Measurements from ENCODE around the gene IL24.

IL24 gene

GRCh38 chr1:206867239-206867638 is 30.0 kb upstream of the IL24 start:
- H3K27me3 Mint-ChIP-seq = no peaks in the 10 kb centered on the region
- H3K4me3 Mint-ChIP-seq = no peak overlapping the region
- no peaks in the 10 kb centered on the region for H3K9me3 Mint-ChIP-seq
- no peak for DNase-seq
- peaks cover 1% of the 10 kb centered on the region for H3K36me3 Mint-ChIP-seq (ENCODE audit: low read depth)
- H3K27ac Mint-ChIP-seq = no peak overlapping the region
- no peak for ATAC-seq
- peaks cover 17% of the 10 kb centered on the region for H3K4me1 Mint-ChIP-seq

- ATAC-seq (no peak), DNase-seq (no peak)
- Mint-ChIP-seq H3K27me3 (no peaks in the 10 kb centered on the region), H3K9me3 (no peaks in the 10 kb centered on the region), H3K4me3 (no peak overlapping the region), H3K27ac (no peak overlapping the region), H3K4me1 (peaks cover 17% of the 10 kb centered on the region), H3K36me3 (ENCODE audit: low read depth) (peaks cover 1% of the 10 kb centered on the region)
These were observed 29.5 kb upstream of the IL24 start for GRCh38 chr1:206867716-206868115.

- DNase-seq (no peak), ATAC-seq (no peak)
- Mint-ChIP-seq H3K27me3 (no peaks in the 10 kb centered on the region), H3K9me3 (no peaks in the 10 kb centered on the region), H3K4me1 (peaks cover 17% of the 10 kb centered on the region), H3K4me3 (no peak overlapping the region), H3K36me3 (ENCODE audit: low read depth) (peaks cover 1% of the 10 kb centered on the region), H3K27ac (no peak overlapping the region)
These were observed 29.0 kb upstream of the IL24 start for GRCh38 chr1:206868264-206868663.

GRCh38 chr1:206872139-206872538 is 25.1 kb upstream of the IL24 start:
- Mint-ChIP-seq H3K9me3 (peaks cover 16% of the 10 kb centered on the region), H3K27me3 (no peaks in the 10 kb centered on the region), H3K27ac (no peak overlapping the region), H3K36me3 (ENCODE audit: low read depth) (peaks cover 6% of the 10 kb centered on the region), H3K4me3 (no peak overlapping the region), H3K4me1 (no peaks in the 10 kb centered on the region)
- no peak for ATAC-seq
- DNase-seq = no peak

DNA sequence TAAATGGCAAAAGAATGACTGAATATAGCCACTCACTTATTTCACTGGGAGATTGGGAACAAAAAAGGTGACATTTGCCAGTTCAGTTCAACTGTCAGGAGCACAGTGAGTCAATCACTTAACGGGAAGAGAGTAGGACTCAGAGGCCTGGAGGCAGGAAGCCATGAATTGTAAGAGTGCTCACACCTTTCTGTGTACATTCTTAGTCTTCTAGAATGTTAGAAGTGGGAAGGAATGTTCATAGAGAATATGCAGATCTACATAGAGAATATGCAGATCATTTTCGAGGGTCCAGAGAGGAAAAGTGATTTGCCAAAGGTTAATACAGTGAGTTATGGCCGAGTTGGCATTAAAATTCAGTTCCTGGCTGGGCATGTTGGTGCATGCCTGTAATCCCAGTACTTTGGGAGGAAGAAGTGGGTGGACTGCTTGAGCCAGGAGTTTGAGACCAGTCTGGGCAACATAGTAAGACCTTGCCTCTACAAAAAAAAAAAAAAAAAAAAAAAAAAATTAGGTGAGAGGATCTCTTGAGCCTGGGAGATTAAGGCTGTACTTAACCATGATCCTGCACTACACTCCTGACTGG is 23.5 kb upstream of the IL24 start:
- Mint-ChIP-seq H3K4me3 (no peak overlapping the region), H3K27ac (no peak overlapping the region), H3K36me3 (ENCODE audit: low read depth) (peaks cover 14% of the 10 kb centered on the region), H3K9me3 (peaks cover 28% of the 10 kb centered on the region), H3K4me1 (no peaks in the 10 kb centered on the region), H3K27me3 (no peaks in the 10 kb centered on the region)
- ATAC-seq (no peak), DNase-seq (no peak)

GRCh38 chr1:206875752-206876377 is 21.4 kb upstream of the IL24 start:
- ATAC-seq (no peak), DNase-seq (no peak)
- Mint-ChIP-seq H3K4me3 (no peak overlapping the region), H3K27ac (no peak overlapping the region), H3K36me3 (ENCODE audit: low read depth) (peaks cover 12% of the 10 kb centered on the region), H3K27me3 (no peaks in the 10 kb centered on the region), H3K9me3 (peaks cover 33% of the 10 kb centered on the region), H3K4me1 (peaks cover 4% of the 10 kb centered on the region)

GRCh38 chr1:206878456-206878855 is 18.8 kb upstream of the IL24 start:
- Mint-ChIP-seq H3K27ac (no peak overlapping the region), H3K9me3 (peaks cover 33% of the 10 kb centered on the region)

DNA sequence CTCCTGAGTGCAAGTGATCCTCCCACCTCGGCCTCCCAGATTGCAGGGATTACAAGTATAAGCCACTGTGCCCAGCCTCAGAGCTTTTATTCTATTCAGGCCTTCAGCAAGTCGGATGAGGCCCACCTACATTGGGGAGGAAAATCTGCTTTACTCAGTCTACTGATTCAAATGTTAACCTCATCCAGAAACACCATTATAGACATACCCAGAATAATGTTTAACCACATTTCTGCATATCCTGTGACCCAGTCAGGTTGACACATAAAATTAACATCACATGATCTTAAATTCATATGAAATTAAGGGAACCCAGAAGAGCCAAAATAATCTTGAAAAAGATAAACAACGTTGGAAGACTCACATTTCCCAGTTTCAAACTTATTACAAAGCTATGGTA is 16.9 kb upstream of the IL24 start:
- Mint-ChIP-seq H3K4me3 (no peak overlapping the region), H3K9me3 (peaks cover 29% of the 10 kb centered on the region), H3K4me1 (peaks cover 4% of the 10 kb centered on the region), H3K27me3 (peaks cover 3% of the 10 kb centered on the region), H3K27ac (no peak overlapping the region), H3K36me3 (ENCODE audit: low read depth) (peaks cover 10% of the 10 kb centered on the region)
- ATAC-seq (peak; percentile 61), DNase-seq (no peak)

More at GRCh38 chr1:206878456-206878855, 18.8 kb upstream of the IL24 start:
- Mint-ChIP-seq H3K36me3 (ENCODE audit: low read depth) (peaks cover 12% of the 10 kb centered on the region), H3K4me1 (peaks cover 4% of the 10 kb centered on the region), H3K27me3 (no peaks in the 10 kb centered on the region), H3K4me3 (no peak overlapping the region)
- ATAC-seq (no peak), DNase-seq (no peak)

DNA sequence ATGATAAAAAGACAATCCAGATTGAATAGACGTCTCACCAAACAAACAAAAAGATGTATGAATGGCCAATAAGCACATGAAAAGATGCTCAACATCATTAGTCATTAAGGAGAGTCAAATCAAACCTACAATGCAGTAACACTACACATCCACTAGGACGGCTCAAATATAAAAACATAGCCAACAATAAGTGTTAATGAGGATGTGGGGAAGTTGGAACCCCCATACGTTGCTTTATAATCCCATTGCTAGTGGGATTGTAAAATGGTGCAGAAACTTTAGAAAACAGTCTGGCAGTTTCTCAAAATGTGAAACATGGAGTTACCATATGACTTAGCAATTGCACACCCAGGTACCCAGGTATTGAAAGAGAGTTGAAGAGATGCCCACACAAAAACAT is 14.7 kb upstream of the IL24 start:
- H3K27ac Mint-ChIP-seq = no peak overlapping the region
- ATAC-seq (no peak), DNase-seq (no peak)
- no peak overlapping the region for H3K4me3 Mint-ChIP-seq
- peaks cover 6% of the 10 kb centered on the region for H3K36me3 Mint-ChIP-seq (ENCODE audit: low read depth)
- H3K9me3 Mint-ChIP-seq = peaks cover 14% of the 10 kb centered on the region
- peaks cover 3% of the 10 kb centered on the region for H3K27me3 Mint-ChIP-seq
- peaks cover 4% of the 10 kb centered on the region for H3K4me1 Mint-ChIP-seq

- Mint-ChIP-seq H3K9me3 (peaks cover 11% of the 10 kb centered on the region), H3K27me3 (peaks cover 3% of the 10 kb centered on the region), H3K27ac (no peak overlapping the region), H3K4me1 (peaks cover 4% of the 10 kb centered on the region), H3K4me3 (no peak overlapping the region), H3K36me3 (ENCODE audit: low read depth) (peaks cover 3% of the 10 kb centered on the region)
- no peak for DNase-seq
- no peak for ATAC-seq
These were observed 14.1 kb upstream of the IL24 start for GRCh38 chr1:206883160-206883559.

- ATAC-seq = no peak
- peaks cover 4% of the 10 kb centered on the region for H3K4me1 Mint-ChIP-seq
These were observed 13.4 kb upstream of the IL24 start for GRCh38 chr1:206883876-206884275.

DNA sequence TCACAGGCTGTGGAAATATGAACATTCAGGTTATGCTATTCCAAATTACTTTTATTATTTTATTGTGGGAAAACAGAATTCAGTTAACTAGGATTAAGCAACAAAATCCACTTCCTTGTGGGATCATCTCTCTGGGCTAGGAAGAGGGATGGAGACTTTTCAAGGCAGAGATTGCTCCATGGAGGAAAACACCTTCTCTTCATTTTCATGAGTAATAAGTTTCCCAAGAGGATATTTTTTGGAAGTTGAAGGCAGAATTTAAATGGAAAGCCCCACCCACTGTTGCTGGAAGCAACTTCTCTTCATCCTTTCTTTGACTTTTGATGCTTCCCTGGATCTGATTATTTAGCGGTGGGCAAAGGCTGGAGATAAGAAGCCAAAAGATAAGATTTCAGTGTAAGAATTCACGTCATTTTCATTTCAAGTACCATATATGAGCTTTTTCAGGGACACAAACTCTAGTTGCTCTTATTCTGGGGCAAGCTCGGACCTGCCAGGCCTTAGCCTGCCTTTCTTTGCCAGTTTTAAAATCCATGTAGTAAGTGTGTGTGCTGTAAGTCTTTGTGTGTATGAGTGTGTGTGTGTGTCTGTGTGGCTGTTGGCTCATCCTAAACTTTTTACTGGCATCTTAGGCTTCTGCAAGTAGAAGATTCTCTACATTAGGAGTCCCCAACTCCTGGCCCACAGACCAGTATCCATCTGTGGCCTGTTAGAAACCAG is 11.7 kb upstream of the IL24 start:
- Mint-ChIP-seq H3K4me3 (no peak overlapping the region), H3K27ac (no peak overlapping the region)

More at GRCh38 chr1:206883876-206884275, 13.4 kb upstream of the IL24 start:
- Mint-ChIP-seq H3K36me3 (ENCODE audit: low read depth) (no peaks in the 10 kb centered on the region), H3K27me3 (peaks cover 3% of the 10 kb centered on the region), H3K4me3 (no peak overlapping the region), H3K9me3 (peaks cover 3% of the 10 kb centered on the region), H3K27ac (no peak overlapping the region)
- no peak for DNase-seq

DNA sequence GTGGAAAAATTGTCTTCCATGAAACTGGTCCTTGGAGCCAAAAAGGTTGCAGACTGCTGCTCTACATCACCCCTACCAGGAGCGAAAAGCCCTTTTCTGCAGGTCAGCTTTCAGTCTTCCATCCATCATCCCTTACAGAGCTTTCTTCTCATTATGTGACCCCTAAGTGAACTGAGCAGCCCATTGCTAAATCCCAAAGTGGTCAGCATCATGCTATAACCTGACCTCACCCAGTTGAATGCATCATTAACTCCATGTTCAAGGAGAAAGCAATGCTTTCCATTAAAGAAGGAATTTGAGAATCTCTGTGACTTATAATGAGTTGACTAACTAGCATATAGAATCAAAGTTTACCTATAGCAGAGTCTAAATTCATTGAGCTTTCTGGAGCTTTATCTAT is 10.4 kb upstream of the IL24 start:
- H3K36me3 Mint-ChIP-seq (ENCODE audit: low read depth) = no peaks in the 10 kb centered on the region
- H3K9me3 Mint-ChIP-seq = no peaks in the 10 kb centered on the region
- H3K27ac Mint-ChIP-seq = no peak overlapping the region
- H3K4me3 Mint-ChIP-seq = no peak overlapping the region
- peaks cover 3% of the 10 kb centered on the region for H3K27me3 Mint-ChIP-seq
- H3K4me1 Mint-ChIP-seq = peaks cover 29% of the 10 kb centered on the region
- ATAC-seq (no peak), DNase-seq (no peak)

More for the DNA sequence above, 11.7 kb upstream of the IL24 start:
- no peak for ATAC-seq
- peaks cover 3% of the 10 kb centered on the region for H3K27me3 Mint-ChIP-seq
- H3K4me1 Mint-ChIP-seq = peaks cover 17% of the 10 kb centered on the region
- H3K9me3 Mint-ChIP-seq = no peaks in the 10 kb centered on the region
- H3K36me3 Mint-ChIP-seq (ENCODE audit: low read depth) = no peaks in the 10 kb centered on the region
- DNase-seq = no peak

- no peak for ATAC-seq
- Mint-ChIP-seq H3K4me1 (peaks cover 36% of the 10 kb centered on the region), H3K27ac (no peak overlapping the region), H3K4me3 (no peak overlapping the region), H3K36me3 (ENCODE audit: low read depth) (no peaks in the 10 kb centered on the region), H3K9me3 (no peaks in the 10 kb centered on the region), H3K27me3 (peaks cover 3% of the 10 kb centered on the region)
- DNase-seq = no peak
These were observed 9.5 kb upstream of the IL24 start for GRCh38 chr1:206887701-206888100.

Data from activated naive CD8-positive, alpha-beta T cell treated with anti-CD3 and anti-CD28 coated beads, Interleukin-2, amount 50 U/mL, for 24 hours (primary cell).